Fibroblast of lung (primary cell): ENCODE results near the gene CD248.

Experiments used
- EZH2 ChIP-seq: IDR thresholded peaks from 2 replicates; pipeline ENCODE4 v1.5.1; 2012; ENCODE audit warnings: low read length, control low read depth, mild to moderate bottlenecking; ENCODE audit errors: missing control alignments
- TF ChIP-seq, protein P1 (sequence below), 2 donors: IDR thresholded peaks in 1 of 2; conservative IDR thresholded peaks in 1 of 2; 1 replicate in 1 of 2; 2 replicates in 1 of 2; pipeline ENCODE4 v1.5.1; 2011 to 2012; ENCODE audit warnings: low read length in 2 of 2, control low read depth in 1 of 2, inconsistent platforms in 1 of 2, low read depth in 1 of 2, mild to moderate bottlenecking in 1 of 2

- TF ChIP-seq, protein P1, sequence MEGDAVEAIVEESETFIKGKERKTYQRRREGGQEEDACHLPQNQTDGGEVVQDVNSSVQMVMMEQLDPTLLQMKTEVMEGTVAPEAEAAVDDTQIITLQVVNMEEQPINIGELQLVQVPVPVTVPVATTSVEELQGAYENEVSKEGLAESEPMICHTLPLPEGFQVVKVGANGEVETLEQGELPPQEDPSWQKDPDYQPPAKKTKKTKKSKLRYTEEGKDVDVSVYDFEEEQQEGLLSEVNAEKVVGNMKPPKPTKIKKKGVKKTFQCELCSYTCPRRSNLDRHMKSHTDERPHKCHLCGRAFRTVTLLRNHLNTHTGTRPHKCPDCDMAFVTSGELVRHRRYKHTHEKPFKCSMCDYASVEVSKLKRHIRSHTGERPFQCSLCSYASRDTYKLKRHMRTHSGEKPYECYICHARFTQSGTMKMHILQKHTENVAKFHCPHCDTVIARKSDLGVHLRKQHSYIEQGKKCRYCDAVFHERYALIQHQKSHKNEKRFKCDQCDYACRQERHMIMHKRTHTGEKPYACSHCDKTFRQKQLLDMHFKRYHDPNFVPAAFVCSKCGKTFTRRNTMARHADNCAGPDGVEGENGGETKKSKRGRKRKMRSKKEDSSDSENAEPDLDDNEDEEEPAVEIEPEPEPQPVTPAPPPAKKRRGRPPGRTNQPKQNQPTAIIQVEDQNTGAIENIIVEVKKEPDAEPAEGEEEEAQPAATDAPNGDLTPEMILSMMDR (conservative IDR thresholded peaks at IDR 0.05 in 1 of 2, IDR thresholded peaks at IDR 0.05 in 1 of 2; ENCODE audit: low read depth in 1 of 2, low read length in 2 of 2) = no peak
- no peak for TF ChIP-seq EZH2
Observed at GRCh38 chr11:66341502-66342126, 24.8 kb upstream of the CD248 start.
